ENCODE results near the gene TNRC18.

- TF ChIP-seq CTCF (conservative IDR thresholded peaks at IDR 0.05; ENCODE audit: low read depth, low read length), result no peak
- no peak for TF ChIP-seq EZH2 (IDR thresholded peaks at IDR 0.05; ENCODE audit: borderline replicate concordance, low read depth, low read length, poor library complexity, severe bottlenecking)
Observed at GRCh38 chr7:5448378-5449037, 24.9 kb upstream of the TNRC18 start.
